RWPE2 (cell line): ENCODE data around the gene GRM4.

Source experiments
- ATAC-seq: fragments of 200-7000 bp; cut with Tn5 transposase; 3 replicates; pipeline ENCODE4 v1.9.1; 2021; ENCODE audit warnings: low read depth
- DNase-seq: peaks from one replicate; pipeline ENCODE4 v3.0.0-alpha.2; 2020; ENCODE audit warnings: low spot score
- H3K27ac ChIP-seq: fragments of 450-650 bp; 2 replicates; pipeline ENCODE4 v1.5.1; 2017; ENCODE audit warnings: mild to moderate bottlenecking; ENCODE audit not compliant: poor library complexity, severe bottlenecking
- H3K27me3 ChIP-seq: fragments of 250-450 bp; sonication (Bioruptor Pico); 2 replicates; pipeline ENCODE4 v1.5.1; 2021; ENCODE audit warnings: mild to moderate bottlenecking, moderate library complexity; ENCODE audit not compliant: insufficient read depth, poor library complexity, severe bottlenecking
- H3K36me3 ChIP-seq: fragments of 250-450 bp; sonication (Bioruptor Pico); 2 replicates; pipeline ENCODE4 v1.5.1; 2020; ENCODE audit warnings: low read depth, mild to moderate bottlenecking, moderate library complexity
- H3K4me1 ChIP-seq: fragments of 250-450 bp; sonication (Bioruptor Pico); 2 replicates; pipeline ENCODE4 v1.5.1; 2021; ENCODE audit warnings: mild to moderate bottlenecking, moderate library complexity; ENCODE audit not compliant: insufficient read depth, poor library complexity, severe bottlenecking
- H3K4me3 ChIP-seq: fragments of 250-450 bp; sonication (Bioruptor Pico); 2 replicates; pipeline ENCODE4 v1.5.1; 2021; ENCODE audit warnings: mild to moderate bottlenecking, moderate library complexity; ENCODE audit not compliant: severe bottlenecking
- H3K9me3 ChIP-seq: fragments of 250-450 bp; sonication (Bioruptor Pico); 2 replicates; pipeline ENCODE4 v1.5.1; 2021; ENCODE audit warnings: mild to moderate bottlenecking, moderate library complexity; ENCODE audit not compliant: severe bottlenecking
- TF ChIP-seq, protein P1 (sequence below): fragments of 450-650 bp; IDR thresholded peaks from one replicate; pipeline ENCODE4 v1.5.1; 2017; ENCODE audit warnings: mild to moderate bottlenecking, moderate library complexity; ENCODE audit not compliant: poor library complexity, severe bottlenecking

Gene GRM4

DNA sequence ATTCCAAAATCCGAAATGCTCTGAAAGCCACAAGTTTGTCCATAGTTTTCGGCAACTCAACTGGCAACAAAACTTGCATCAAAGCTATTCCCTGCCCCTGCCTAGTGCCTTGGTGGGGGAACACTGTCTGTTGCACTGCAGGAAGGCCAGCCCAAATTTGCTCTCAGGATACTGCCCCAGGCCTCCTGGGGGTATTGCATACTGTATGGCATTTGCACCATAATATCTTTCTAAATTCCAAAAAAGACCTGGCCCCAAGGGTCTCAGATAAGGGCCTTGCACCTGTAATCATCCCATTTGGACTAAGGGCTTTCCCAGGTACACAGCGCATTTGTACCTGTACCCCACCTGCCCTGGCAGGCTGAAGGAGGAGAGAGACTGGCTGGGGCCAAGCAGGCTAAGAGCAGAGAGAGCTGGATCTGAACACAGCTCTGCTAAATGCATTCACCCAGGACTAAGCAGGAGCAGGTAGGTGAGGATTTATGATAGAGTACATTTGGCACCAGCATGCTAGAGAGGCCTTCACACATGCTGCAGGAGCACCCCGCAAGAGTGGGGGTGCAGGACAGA is 4.0 kb upstream of the GRM4 start:
- Histone ChIP-seq H3K36me3 (no peaks in the 10 kb centered on the region), H3K4me3 (no peak overlapping the region), H3K4me1 (no peaks in the 10 kb centered on the region), H3K27me3 (peaks cover 12% of the 10 kb centered on the region), H3K9me3 (no peaks in the 10 kb centered on the region), H3K27ac (no peak overlapping the region)
- DNase-seq (peak; percentile 11), ATAC-seq (no peak)
- TF ChIP-seq, protein P1, sequence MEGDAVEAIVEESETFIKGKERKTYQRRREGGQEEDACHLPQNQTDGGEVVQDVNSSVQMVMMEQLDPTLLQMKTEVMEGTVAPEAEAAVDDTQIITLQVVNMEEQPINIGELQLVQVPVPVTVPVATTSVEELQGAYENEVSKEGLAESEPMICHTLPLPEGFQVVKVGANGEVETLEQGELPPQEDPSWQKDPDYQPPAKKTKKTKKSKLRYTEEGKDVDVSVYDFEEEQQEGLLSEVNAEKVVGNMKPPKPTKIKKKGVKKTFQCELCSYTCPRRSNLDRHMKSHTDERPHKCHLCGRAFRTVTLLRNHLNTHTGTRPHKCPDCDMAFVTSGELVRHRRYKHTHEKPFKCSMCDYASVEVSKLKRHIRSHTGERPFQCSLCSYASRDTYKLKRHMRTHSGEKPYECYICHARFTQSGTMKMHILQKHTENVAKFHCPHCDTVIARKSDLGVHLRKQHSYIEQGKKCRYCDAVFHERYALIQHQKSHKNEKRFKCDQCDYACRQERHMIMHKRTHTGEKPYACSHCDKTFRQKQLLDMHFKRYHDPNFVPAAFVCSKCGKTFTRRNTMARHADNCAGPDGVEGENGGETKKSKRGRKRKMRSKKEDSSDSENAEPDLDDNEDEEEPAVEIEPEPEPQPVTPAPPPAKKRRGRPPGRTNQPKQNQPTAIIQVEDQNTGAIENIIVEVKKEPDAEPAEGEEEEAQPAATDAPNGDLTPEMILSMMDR, result no peak

DNA sequence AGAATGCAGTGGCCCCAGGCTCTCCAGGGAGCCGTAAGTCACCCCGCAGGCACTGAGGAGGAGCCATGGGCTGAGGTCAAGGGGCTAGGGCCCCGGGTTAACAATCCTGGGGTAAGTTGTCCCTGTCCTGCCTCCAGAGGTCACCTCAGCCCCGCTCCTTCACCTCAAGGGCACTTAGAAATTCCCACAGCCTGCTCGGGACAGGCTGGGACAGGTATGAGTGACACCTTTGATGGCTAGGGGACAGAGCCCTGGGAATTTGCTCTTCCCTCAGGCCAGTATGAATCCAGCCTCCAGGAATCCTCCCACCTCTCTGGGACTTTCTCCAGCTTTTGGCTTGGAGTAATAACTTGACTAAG is 3.5 kb upstream of the GRM4 start:
- Histone ChIP-seq H3K36me3 (no peaks in the 10 kb centered on the region), H3K9me3 (no peaks in the 10 kb centered on the region), H3K27me3 (peaks cover 14% of the 10 kb centered on the region), H3K4me1 (no peaks in the 10 kb centered on the region), H3K27ac (no peak overlapping the region), H3K4me3 (no peak overlapping the region)
- no peak for ATAC-seq
- DNase-seq, result peak; percentile 21
- TF ChIP-seq, protein P1, result no peak

DNA sequence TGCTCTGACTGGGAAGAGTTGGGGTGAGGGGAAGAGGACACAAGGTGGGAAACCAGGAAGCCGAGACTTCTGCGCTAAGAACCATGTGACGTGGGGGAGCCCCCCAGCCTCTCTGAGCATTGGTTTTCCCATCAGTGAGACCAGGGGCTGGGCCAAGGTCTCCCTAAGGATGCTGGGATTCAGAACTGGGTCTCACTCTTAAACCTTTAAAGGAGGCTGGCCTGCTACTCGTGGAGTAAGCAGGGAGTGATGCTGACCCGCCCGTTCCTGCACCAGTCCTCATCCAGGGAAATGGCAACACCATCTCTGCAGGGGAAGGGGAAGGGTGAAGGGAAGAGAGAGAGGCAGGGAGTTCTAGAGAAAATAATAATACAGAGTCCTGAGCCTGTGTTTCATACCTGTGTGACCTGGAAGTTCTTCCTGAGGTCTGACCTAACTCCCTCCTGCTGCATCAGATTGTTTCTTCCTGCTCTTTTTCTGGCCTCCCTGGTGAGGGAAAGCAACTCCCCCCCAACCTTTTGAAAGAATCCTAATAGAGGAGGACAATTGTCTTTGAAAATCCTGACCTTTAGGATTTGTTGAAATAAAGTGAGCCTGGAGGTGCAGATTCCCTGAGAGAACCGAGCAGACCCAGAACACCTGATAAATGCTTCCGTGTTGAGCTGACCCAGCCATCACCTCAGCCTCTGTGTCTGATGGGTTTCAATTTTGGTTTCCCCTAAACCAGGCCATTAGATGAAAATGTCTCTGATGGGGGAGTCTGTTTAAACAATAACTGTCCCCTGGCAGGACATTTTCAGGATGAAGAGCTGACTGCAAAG is 3.0 kb upstream of the GRM4 start:
- peak; percentile 18 for DNase-seq
- Histone ChIP-seq H3K4me3 (no peak overlapping the region), H3K27ac (no peak overlapping the region), H3K36me3 (no peaks in the 10 kb centered on the region), H3K27me3 (peaks cover 16% of the 10 kb centered on the region), H3K4me1 (no peaks in the 10 kb centered on the region), H3K9me3 (no peaks in the 10 kb centered on the region)
- TF ChIP-seq, protein P1, result no peak
- no peak for ATAC-seq

DNA sequence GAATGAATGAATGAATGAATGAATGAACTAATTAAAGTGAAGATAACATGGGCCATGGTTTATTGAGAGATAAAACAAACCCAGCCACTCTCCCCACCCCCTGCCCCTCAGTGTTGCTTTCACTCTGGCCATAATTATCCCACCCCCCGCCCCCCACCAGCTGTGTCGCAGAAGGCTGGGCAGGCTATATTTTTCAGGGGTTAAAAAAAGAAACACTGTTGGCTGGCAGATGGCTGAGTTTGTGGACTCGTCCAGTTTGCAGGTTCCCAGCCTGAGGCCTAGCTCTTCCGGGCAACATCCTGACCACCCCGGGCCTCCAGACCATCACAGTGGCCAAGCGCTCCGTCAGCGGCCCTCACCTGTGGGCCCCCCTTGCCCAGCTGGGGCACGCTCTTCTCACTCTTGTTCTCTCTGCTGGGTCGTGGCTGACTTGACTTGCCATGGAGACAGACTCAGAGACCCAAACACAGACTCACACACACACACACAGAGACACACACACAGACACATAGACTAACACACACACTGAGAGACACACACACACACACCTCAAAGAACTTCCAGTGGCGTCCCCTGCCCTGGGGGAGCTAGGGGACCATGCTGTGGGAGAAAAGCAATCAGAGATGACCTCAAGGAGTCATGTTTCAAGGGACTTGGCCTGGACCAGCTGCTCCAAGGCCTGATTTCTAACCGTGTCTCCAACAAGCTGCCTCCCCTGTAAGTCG is 2.2 kb upstream of the GRM4 start:
- no peaks in the 10 kb centered on the region for H3K4me1 ChIP-seq
- peak; percentile 23 for DNase-seq
- H3K27me3 ChIP-seq, result peaks cover 18% of the 10 kb centered on the region

More for the DNA sequence above, 2.2 kb upstream of the GRM4 start:
- TF ChIP-seq, protein P1, result no peak
- H3K9me3 ChIP-seq, result no peaks in the 10 kb centered on the region
- H3K27ac ChIP-seq, result no peak overlapping the region
- no peaks in the 10 kb centered on the region for H3K36me3 ChIP-seq
- no peak for ATAC-seq
- no peak overlapping the region for H3K4me3 ChIP-seq
